ENCODE data around the gene KRT222. TPM values are rescaled to one million over a fixed set of nuclear protein-coding genes. Genes with fewer than 3 reads are reported as not detected.

Gene KRT222
- total RNA-seq, 4 donors from 2014 or later = 0.13 to 0.19 TPM; not detected in 2

GRCh38 chr17:40694584-40694983 is 29.6 kb upstream of the KRT222 start:
- no peak for DNase-seq (ENCODE audit: low spot score in 2 of 2)
- intact Hi-C loops (cut with DNase I; ENCODE audit: low total_unique reads) = no loop called here
- 62 to 71% methylated on average over 9 of the region's 9 CpGs for WGBS, 2 donors
- TF ChIP-seq CTCF (IDR thresholded peaks at IDR 0.05) (no peak), POLR2A (IDR thresholded peaks at IDR 0.05) (no peak)
- no peak overlapping the region for H3K4me3 ChIP-seq (ENCODE audit: low read depth, poor library complexity, severe bottlenecking)

- no peak for TF ChIP-seq CTCF (IDR thresholded peaks at IDR 0.05)
- TF ChIP-seq POLR2A (IDR thresholded peaks at IDR 0.05) = no peak
- 76 to 79% methylated on average over 5 of the region's 5 CpGs for WGBS, 2 donors
- intact Hi-C loops (cut with DNase I; ENCODE audit: low total_unique reads) = no loop called here
- DNase-seq (ENCODE audit: low spot score in 2 of 2) = no peak
- no peak overlapping the region for H3K4me3 ChIP-seq (ENCODE audit: low read depth, poor library complexity, severe bottlenecking)
Observed at GRCh38 chr17:40687106-40687505, 22.1 kb upstream of the KRT222 start.

GRCh38 chr17:40686192-40686591 is 21.2 kb upstream of the KRT222 start:
- DNase-seq (ENCODE audit: low spot score in 2 of 2) = no peak
- no peak for TF ChIP-seq CTCF (IDR thresholded peaks at IDR 0.05)
- no peak for TF ChIP-seq POLR2A (IDR thresholded peaks at IDR 0.05)
- H3K4me3 ChIP-seq (ENCODE audit: low read depth, poor library complexity, severe bottlenecking) = no peak overlapping the region
- intact Hi-C loops (cut with DNase I; ENCODE audit: low total_unique reads) = no loop called here
- 45 to 50% methylated on average over 4 of the region's 4 CpGs for WGBS, 2 donors

- H3K4me3 ChIP-seq (ENCODE audit: low read depth, poor library complexity, severe bottlenecking) = no peak overlapping the region
Observed at GRCh38 chr17:40680998-40681397, 16.0 kb upstream of the KRT222 start.

GRCh38 chr17:40679523-40679907 is 14.5 kb upstream of the KRT222 start:
- 79 to 87% methylated on average over 2 of the region's 2 CpGs for WGBS, 2 donors
- H3K4me3 ChIP-seq (ENCODE audit: low read depth, poor library complexity, severe bottlenecking) = no peak overlapping the region
- DNase-seq (ENCODE audit: low spot score in 2 of 2) = no peak
- TF ChIP-seq POLR2A (IDR thresholded peaks at IDR 0.05) (no peak), CTCF (IDR thresholded peaks at IDR 0.05) (no peak)
- intact Hi-C loops (cut with DNase I; ENCODE audit: low total_unique reads) = no loop called here

More at GRCh38 chr17:40680998-40681397, 16.0 kb upstream of the KRT222 start:
- intact Hi-C loops (cut with DNase I; ENCODE audit: low total_unique reads) = no loop called here
- TF ChIP-seq CTCF (IDR thresholded peaks at IDR 0.05) = no peak
- no peak for TF ChIP-seq POLR2A (IDR thresholded peaks at IDR 0.05)
- no peak for DNase-seq (ENCODE audit: low spot score in 2 of 2)

- no peak for DNase-seq (ENCODE audit: low spot score in 2 of 2)
- WGBS, 2 donors = 34 to 35% methylated on average over 4 of the region's 4 CpGs
- TF ChIP-seq POLR2A (IDR thresholded peaks at IDR 0.05) (no peak), CTCF (IDR thresholded peaks at IDR 0.05) (no peak)
- no peak overlapping the region for H3K4me3 ChIP-seq (ENCODE audit: low read depth, poor library complexity, severe bottlenecking)
- intact Hi-C loops (cut with DNase I; ENCODE audit: low total_unique reads) = no loop called here
Observed at GRCh38 chr17:40678902-40679522, 14.0 kb upstream of the KRT222 start.

All from lower leg skin (tissue), 4 donors.